ENCODE measurements around the gene CAST.

Gene CAST

GRCh38 chr5:96655506-96655905 lies 6.7 kb upstream of the CAST start:
- H3K4me3 ChIP-seq (ENCODE audit: insufficient read depth, low read length, poor library complexity, severe bottlenecking), result no peak overlapping the region
- H3K9ac ChIP-seq (ENCODE audit: low read length), result no peak overlapping the region
- no peaks in the 10 kb centered on the region for H3K27me3 ChIP-seq (ENCODE audit: low read length)
- H3K79me2 ChIP-seq (ENCODE audit: insufficient read depth, low read length), result no peaks in the 10 kb centered on the region
- no peaks in the 10 kb centered on the region for H3K36me3 ChIP-seq (ENCODE audit: low read length)
- TF ChIP-seq CTCF (IDR thresholded peaks at IDR 0.05; ENCODE audit: insufficient read depth, low read length, poor library complexity, severe bottlenecking) (no peak), EZH2phosphoT487 (conservative IDR thresholded peaks at IDR 0.05; ENCODE audit: low read length) (no peak)
- H2AFZ ChIP-seq (ENCODE audit: low read depth, low read length, severe bottlenecking), result no peak overlapping the region
- no peaks in the 10 kb centered on the region for H3F3A ChIP-seq (ENCODE audit: insufficient read depth)
- no peaks in the 10 kb centered on the region for H4K20me1 ChIP-seq (ENCODE audit: low read depth, low read length)
- H3K9me2 ChIP-seq (replicated peaks; ENCODE audit: insufficient read depth, low read length), result no peaks in the 10 kb centered on the region
- no peaks in the 10 kb centered on the region for H3K9me3 ChIP-seq (ENCODE audit: insufficient read depth, low read length)
- H3K27ac ChIP-seq (ENCODE audit: low read depth, low read length), result no peak overlapping the region
- H3K4me2 ChIP-seq (ENCODE audit: low read depth, low read length, poor library complexity, severe bottlenecking), result no peak overlapping the region

- Histone ChIP-seq H3K9ac (ENCODE audit: low read length) (no peak overlapping the region), H3K4me2 (ENCODE audit: low read depth, low read length, poor library complexity, severe bottlenecking) (no peak overlapping the region), H3K27ac (ENCODE audit: low read depth, low read length) (no peak overlapping the region)
Measured at GRCh38 chr5:96657068-96657467, 5.1 kb upstream of the CAST start.

GRCh38 chr5:96658272-96658671 lies 3.9 kb upstream of the CAST start:
- Histone ChIP-seq H3K79me2 (ENCODE audit: insufficient read depth, low read length) (no peaks in the 10 kb centered on the region), H3K9me2 (replicated peaks; ENCODE audit: insufficient read depth, low read length) (no peaks in the 10 kb centered on the region), H3K4me3 (ENCODE audit: insufficient read depth, low read length, poor library complexity, severe bottlenecking) (no peak overlapping the region), H3K4me2 (ENCODE audit: low read depth, low read length, poor library complexity, severe bottlenecking) (no peak overlapping the region), H3F3A (ENCODE audit: insufficient read depth) (peaks cover 10% of the 10 kb centered on the region), H3K9ac (ENCODE audit: low read length) (no peak overlapping the region), H3K9me3 (ENCODE audit: insufficient read depth, low read length) (no peaks in the 10 kb centered on the region), H4K20me1 (ENCODE audit: low read depth, low read length) (no peaks in the 10 kb centered on the region), H3K27me3 (ENCODE audit: low read length) (no peaks in the 10 kb centered on the region), H3K27ac (ENCODE audit: low read depth, low read length) (no peak overlapping the region), H3K36me3 (ENCODE audit: low read length) (no peaks in the 10 kb centered on the region), H2AFZ (ENCODE audit: low read depth, low read length, severe bottlenecking) (no peak overlapping the region)
- TF ChIP-seq EZH2phosphoT487 (conservative IDR thresholded peaks at IDR 0.05; ENCODE audit: low read length) (no peak), CTCF (IDR thresholded peaks at IDR 0.05; ENCODE audit: insufficient read depth, low read length, poor library complexity, severe bottlenecking) (no peak)

More at GRCh38 chr5:96657068-96657467, 5.1 kb upstream of the CAST start:
- TF ChIP-seq EZH2phosphoT487 (conservative IDR thresholded peaks at IDR 0.05; ENCODE audit: low read length) (no peak), CTCF (IDR thresholded peaks at IDR 0.05; ENCODE audit: insufficient read depth, low read length, poor library complexity, severe bottlenecking) (no peak)
- peaks cover 10% of the 10 kb centered on the region for H3F3A ChIP-seq (ENCODE audit: insufficient read depth)
- no peaks in the 10 kb centered on the region for H4K20me1 ChIP-seq (ENCODE audit: low read depth, low read length)
- no peaks in the 10 kb centered on the region for H3K36me3 ChIP-seq (ENCODE audit: low read length)
- no peaks in the 10 kb centered on the region for H3K9me3 ChIP-seq (ENCODE audit: insufficient read depth, low read length)
- no peaks in the 10 kb centered on the region for H3K27me3 ChIP-seq (ENCODE audit: low read length)
- H3K79me2 ChIP-seq (ENCODE audit: insufficient read depth, low read length), result no peaks in the 10 kb centered on the region
- H3K4me3 ChIP-seq (ENCODE audit: insufficient read depth, low read length, poor library complexity, severe bottlenecking), result no peak overlapping the region
- H3K9me2 ChIP-seq (replicated peaks; ENCODE audit: insufficient read depth, low read length), result no peaks in the 10 kb centered on the region
- H2AFZ ChIP-seq (ENCODE audit: low read depth, low read length, severe bottlenecking), result no peak overlapping the region

Measured in SU-DHL-6 (cell line).